GM18507 (cell line): ENCODE results near the gene PHLDB3.

Experiments used
- DNase-seq: peaks from one replicate; pipeline ENCODE4 v3.0.0; 2011; ENCODE audit warnings: low read depth; ENCODE audit not compliant: insufficient read length; ENCODE audit errors: extremely low spot score
- FAIRE-seq: peaks from 2 replicates; lab custom pipeline; 2011; peaks lifted over from hg19 to GRCh38; lab: Jason Lieb, UNC

The PHLDB3 gene

DNA sequence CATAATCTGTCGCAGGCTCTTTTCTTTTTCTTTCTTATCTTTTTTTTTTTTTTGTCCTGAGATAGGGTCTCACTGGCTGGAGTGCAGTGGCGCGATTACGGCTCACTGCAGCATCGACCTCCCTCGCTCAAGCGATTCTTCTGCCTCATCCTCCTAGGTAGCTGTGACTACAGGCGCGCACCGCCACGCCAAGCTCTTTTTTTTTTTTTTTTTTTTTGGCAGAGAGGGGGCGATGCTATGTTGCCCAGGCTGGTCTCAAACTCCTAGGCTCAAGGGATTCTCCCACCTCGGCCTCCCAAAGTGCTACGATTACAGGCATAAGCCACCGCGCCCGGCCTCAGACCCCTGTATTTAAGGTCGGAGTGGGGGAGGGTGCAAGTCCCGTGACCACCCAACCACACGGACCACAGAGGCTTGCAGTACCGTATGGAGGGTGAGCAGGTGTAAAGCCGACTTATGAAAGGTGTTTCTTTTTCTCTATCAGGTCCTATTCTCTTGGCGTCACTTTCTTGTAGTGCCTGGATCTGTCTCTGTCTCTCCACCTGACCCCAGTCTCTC, 2.0 kb downstream of the PHLDB3 start:
- FAIRE-seq (no peak), DNase-seq (no peak)

DNA sequence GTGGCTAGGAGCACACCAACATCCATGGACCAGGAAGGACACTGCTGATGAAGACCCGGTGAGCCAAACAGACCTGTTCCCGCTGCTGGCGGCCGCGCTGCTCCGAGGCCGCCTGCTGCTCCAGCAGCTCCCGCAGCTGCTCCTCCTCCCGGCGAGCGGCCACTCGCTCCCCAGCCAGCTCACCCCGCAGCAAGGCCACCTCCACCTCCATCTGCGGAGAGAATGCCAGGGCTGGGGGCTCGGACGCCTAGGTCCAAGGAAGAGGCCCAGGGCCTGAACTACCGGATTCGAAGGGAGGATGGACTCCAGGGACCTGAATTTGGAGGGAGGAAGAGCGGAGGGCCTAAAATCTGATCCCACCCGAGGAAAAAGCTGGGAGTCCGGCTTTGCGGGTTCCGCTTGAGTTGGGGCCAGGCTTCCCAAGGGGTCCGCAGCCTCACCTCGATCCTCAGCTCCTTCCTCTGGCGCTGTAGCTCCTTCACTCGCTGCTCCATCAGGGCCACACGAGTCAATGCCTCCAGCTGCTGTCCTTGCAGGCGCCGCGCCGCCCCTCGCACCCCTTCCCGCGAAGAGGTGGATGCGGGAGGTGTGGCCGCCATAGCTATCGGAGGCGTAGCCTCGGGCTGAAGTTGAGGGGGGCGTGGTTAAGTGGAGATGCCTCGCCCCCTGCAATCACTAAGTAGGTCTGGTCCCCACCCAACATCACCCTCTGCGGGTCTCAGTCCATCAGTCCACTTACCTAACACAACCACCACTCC, 2.7 kb downstream of the PHLDB3 start:
- DNase-seq = no peak
- no peak for FAIRE-seq

DNA sequence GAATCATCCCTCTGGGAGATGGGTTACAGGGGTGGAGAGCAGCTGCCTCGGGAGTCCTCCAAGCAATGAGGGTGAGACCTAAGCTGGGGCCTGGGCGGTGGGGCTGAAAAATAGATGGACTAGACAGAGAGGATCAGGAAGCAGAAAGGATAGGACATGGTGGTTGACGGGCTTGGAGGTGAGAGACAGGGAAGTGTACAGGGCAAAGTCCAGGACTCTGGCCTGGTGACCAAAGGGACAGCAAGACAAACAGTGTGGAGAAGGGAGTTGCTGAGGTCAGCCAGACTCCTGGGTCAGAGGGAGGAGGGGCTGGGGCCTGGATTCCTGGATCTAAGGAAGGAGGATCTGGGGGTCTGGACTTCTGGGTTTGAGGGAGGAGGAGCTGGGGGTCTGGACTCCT, 5.5 kb downstream of the PHLDB3 start:
- DNase-seq = no peak
- FAIRE-seq = no peak

DNA sequence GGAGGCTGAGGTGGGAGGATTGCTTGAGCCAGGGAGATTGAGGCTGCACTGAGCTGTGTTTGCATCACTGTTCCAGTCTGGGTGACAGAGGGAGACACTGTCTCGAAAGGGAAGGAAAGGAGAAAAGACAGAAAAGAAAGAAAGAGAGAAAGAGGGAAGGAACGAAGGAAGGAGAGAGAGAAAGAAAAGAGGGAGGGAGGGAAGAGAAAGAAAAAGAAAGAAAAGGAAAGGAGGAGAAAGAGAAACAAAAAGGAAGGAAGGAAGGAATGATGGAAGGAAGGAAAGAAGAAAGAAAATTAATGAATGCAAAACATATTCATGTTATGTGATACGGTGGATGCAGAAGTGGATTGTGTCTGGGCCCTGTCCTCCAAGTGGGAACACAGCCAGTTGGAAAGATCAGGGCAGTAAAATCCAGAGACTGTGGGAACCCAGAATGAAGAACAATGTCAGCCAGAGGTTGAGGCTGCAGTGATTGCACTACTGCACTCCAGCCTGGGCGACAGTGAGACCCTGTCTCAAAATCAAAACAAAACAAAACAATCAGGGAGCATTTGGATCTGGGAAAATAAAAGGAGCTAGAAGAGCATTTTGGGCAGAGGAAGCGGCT, 6.2 kb downstream of the PHLDB3 start:
- DNase-seq (no peak), FAIRE-seq (no peak)

DNA sequence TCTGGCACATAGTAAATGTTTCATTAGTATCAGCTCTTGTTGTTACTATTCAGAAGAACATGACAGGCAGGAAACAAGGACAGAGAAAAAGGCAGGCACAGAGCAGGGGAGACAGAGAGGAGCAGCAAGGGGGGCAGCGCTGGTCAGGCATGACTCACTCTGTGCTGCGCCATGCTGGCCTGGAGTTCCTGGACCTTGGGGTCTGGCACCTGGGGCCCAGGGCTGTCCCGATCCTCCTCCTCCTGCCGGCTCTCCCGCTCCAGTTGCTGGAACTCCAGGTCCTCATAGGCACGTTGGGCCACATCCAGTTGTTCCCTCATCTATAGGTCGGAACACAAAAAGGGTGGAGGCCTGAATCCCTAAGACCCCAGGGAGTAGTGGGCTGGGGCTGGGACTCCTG, 7.6 kb downstream of the PHLDB3 start:
- no peak for DNase-seq

DNA sequence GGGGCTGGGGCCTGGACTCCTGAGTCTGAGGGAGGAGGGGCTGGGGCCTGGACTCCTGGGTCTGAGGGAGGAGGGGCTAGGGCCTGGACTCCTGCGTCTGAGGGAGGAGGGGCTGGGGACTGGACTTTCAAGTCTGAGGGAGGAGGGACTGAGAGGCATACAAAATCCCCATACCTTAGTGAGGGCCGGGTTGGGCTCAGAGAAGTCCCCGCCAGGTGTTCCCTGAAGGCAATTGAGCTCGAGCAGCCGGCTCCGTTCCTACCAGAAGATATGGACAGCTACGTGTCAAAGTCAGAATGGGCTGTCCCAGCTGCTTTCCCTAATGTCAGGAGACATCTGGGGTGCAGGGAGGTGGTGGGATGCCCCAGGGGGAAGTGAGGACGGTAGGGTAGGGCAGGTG, 9.5 kb downstream of the PHLDB3 start:
- DNase-seq (no peak), FAIRE-seq (no peak)

More for the DNA sequence above, 7.6 kb downstream of the PHLDB3 start:
- FAIRE-seq = no peak

DNA sequence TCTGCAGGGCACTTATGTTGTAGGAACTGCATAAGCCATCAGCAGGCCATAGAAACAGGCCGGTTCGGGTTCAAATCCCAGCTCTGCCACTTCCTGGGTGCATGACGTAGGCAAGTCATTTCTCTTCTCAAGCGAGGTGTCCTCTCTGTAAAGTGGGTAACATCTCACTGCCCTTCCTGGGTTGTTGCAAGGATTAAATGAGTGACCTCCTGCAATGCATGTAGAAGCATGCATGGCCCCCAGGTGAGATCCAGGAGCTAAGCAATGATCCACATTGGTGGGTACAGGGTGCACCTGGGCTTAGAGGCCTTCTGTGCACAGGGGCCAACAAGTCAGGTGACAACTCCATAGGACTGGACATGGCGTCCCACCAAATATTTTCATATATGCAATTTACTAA, 13.8 kb downstream of the PHLDB3 start:
- DNase-seq (no peak), FAIRE-seq (no peak)

DNA sequence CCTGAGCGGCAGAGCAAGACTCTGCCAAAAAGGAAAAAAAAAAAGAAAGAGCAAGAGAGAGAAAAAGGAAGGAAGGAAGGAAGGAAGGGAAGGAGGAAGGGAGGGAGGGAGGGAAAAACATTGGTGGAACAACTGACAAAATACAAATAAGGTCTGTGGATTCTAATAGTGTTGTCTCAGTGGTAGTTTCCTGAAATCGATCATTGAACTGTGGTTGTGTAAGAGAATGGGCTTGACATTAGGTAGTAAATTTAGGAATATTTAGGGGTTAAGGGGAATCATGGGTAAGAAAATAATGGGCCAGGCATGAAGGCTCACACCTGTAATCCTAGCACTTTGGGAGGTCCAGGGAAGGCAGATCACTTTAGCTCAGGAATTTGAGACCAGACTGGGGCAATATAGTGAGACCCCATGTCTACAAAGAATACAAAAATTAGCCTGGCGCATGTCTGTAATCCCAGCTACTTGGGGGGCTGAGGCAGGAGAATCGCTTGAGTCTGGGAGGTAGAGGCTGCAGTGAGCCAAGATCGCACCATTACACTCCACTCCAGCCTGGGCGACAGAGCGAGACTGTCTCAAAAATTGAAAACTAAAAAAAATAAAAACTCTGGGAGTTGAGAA, 14.5 kb downstream of the PHLDB3 start:
- FAIRE-seq (no peak), DNase-seq (no peak)

DNA sequence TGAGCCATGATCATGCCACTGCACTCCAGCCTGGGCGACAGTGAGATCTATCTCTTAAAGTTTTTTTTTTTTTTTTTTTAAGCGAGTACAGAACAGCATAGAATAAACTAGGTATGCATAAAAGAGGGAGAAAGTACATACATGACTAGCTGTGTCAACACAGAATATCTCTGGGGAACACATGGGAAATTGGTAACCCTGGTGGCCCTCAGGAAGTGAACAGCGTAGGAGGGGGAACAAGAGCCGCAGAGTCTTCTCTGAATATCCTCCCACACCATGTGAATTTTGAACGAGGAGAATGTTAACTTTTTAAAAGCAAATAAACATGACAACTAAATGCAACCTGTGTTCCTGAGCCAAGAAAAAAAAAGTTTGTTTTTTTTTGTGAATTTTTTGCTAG, 15.2 kb downstream of the PHLDB3 start:
- DNase-seq = no peak
- peak; percentile 44 for FAIRE-seq

DNA sequence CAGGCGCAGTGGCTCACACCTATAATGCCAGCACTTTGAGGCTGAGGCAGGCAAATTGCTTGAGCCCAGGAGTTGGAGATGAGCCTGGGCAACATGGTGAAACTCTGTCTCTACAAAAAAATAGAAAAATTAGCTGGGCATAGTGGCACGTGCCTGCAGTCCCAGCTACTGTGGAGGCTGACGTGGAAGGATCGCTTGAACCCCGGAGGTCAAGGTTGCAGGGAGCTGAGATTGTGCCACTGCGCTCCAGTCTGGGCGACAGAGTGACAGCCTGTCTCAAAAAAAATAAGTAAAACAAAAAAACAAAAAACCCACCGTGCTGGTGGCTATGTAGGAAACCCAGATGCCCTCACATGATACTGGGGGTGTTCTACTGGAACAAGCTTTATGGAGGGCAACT, 16.4 kb downstream of the PHLDB3 start:
- no peak for DNase-seq
- no peak for FAIRE-seq

DNA sequence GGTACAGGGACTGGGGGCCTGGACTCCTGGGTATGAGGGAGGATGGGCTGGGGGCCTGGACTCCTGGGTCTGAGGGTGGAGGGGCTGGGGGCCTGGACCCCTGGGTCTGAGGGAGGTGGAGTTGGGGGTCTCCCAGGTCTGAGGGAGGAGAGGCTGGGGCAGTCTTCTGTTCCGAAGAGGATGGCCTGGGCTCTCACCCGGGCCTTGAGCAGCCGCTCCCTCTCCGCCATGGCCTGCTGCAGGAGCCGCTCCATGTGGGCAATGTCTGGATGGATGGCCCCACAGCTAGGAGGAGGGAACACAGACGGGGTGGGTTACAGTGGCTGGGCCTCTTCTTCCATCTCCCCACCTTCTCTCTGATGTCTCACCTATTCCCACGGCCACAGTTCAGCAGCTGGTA, 18.1 kb downstream of the PHLDB3 start:
- FAIRE-seq = no peak

DNA sequence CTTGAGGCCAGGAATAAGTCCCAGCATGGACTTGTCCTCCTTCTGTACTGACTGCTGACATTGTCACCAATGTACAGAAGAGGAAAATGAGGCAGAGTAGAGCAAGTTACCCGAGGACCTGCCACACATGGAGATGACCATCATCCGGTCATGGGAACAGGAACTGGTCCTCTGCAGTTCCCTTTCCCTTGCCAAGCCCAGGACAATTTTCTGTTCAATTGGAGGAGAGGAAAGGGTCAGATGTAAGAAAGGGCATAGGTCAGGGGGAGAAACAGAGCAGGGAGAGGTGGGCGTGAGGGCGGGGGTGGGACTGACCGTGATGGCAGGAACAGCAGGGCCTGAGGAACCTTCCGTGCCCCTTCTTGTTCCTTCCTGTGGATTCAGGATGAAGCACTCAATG, 18.6 kb downstream of the PHLDB3 start:
- DNase-seq = no peak
- no peak for FAIRE-seq

More for the DNA sequence above, 18.1 kb downstream of the PHLDB3 start:
- DNase-seq = no peak

DNA sequence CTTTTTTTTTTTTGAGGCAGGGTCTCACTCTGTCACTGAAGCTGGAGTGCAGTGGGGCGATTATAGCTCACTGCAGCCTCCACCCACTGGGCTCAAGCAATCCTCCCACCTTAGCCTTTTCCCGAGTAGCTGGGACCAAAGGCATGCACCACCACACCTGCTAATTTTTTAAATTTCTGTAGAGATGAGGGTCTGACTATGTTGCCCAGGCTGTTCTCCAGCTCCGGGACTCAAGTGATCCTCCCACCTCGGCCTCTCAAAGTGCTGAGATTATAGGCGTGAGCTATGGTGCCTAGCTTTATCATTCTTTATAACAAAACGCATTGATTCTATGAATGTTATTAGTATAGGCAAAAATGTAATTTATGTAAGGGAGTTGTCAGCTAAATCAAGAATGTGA, 21.3 kb downstream of the PHLDB3 start:
- no peak for DNase-seq
- FAIRE-seq = no peak

DNA sequence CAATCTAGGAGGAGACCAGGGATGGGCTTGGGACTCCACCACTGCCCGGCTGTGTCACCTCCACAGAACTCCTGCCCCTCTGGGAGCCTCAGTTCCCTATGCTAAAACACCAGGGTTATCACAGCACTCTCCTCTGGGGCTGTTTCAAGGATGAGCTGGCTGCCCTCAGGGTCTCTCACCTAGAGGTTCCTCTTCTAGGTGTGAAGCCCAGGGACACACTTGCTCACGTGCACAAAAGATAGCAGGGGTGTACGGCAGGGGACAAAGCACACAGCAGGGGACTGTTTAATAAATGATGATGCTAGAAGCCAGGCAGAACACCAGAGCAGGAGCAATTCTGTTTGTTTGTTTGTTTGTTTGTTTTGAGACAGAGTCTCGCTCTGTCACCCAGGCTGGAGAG, 22.4 kb downstream of the PHLDB3 start:
- FAIRE-seq (no peak), DNase-seq (no peak)

DNA sequence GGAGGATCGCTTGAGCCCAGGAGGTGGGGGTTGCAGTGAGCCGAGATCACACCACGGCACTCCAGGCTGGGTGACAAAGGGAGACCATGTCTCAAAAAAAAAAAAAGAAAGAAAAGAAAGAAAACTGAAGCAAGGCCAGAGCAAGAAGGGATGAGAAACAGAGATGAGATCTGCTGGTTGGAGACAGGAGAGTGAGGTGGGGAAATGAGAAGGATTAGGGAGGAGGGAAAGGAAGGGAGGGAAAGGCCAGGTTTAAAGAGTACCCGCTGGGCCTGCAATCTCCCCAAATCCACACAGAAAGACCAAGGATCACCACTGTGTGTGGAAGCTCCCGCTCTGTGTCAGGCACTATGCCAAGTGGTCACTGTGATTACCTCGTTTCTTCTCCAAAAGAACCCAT, 22.8 kb downstream of the PHLDB3 start:
- no peak for FAIRE-seq
- DNase-seq = no peak

DNA sequence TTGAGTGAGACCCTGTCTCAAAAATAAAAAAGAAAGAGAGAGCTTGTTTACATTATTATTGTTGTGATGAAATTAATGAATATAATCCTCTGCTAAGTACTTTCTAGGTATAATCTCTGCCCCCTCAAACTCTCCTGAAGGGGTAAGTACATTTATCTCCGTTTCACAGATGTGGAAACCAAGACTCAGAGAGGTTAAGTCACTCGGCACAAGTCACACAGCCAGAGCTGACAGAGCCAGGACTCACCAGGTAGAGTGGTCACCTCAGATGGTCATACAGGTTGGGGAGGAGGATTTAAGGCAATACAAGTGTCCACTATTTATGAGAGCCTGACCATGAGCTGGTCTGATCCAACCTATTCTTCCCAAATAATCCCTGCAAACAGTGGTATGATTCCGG, 24.0 kb downstream of the PHLDB3 start:
- no peak for FAIRE-seq
- DNase-seq = no peak

DNA sequence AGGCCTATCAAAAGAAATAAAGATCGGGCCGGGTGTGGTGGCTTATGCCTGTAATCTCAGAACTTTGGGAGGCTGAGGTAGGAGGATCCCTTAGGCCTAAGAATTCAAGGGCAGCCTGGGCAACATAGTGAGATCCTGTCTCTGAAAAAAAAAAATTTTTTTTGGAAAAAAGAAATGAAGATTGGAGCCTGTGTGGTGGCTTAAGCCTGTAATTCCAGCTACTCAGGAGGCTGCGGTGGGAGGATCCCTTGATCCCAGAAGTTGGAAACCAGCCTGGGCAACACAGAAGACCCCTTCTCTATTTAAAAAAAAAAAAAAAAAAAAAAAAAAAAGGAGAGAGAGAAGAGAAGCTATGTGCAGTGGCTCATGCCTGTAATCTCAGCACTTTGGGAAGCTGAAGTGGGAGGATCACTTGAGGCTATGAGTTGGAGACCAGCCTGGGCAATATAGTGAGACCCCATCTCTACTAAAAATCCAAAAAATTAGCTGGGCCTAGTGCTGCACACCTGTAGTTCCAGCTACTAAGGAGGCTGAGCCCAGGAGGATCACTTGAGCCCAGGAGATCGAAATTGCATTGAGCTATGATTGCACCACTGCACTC, 24.5 kb downstream of the PHLDB3 start:
- no peak for FAIRE-seq

DNA sequence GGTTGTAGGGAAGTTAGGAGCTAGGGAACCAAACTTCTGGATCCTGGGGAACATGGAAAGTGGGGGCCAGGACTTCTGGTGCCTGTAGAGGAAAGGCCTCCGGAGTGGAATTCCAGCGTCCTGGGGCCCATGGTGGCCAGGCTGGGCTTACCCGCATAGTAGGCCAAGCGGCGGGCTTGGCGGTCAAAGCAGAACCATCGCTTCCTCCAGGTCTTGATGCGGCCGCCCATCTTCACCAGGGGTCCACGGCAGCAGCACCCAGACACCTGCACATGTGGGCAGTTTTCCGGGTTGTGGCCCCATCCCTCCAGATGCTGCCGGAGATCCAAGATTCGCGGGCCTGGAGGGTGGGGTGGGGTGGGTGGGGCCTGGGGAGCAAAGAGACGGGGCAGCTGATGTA, 25.3 kb downstream of the PHLDB3 start:
- FAIRE-seq (no peak), DNase-seq (no peak)

More for the DNA sequence above, 24.5 kb downstream of the PHLDB3 start:
- DNase-seq = no peak

DNA sequence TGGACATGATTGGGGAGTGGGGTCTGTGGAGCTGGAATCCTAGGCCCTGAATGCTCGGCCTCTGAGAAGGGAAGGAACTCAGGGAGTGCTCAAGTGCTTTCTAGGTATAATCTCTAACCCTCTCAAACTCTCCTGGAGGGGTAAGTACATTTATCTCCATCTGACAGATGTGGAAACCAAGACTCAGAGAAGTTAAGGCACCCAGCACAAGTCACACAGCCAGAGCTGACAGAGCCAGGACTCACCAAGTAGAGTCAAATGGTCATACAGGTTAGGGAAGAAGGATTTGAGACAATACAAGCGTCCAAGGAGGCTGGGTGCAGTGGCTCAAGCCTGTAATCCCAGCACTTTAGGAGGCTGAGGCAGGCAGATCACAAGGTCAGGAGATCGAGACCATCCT, 26.2 kb downstream of the PHLDB3 start:
- FAIRE-seq (no peak), DNase-seq (no peak)

DNA sequence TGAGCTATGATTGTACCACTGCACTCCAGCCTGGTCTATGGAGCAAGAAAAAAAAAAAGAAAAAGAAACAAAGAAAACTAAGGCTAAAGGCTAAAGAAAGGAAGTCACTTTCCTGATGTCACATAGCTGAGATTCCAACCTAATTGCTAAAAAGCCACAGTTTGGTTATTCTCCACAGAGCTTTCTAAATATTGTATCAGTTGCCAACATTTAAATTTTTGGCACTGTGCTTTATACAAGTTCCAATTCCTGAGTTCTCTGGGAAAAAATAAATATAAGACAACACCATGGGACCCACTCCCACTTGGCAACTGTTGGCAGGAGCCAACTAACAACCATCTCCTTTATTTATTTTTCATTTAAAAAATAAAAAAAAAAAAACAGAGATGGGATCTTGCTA, 27.9 kb downstream of the PHLDB3 start:
- FAIRE-seq (no peak), DNase-seq (no peak)
